ENCODE measurements around the gene FGF4. TPM values are rescaled to one million over a fixed set of nuclear protein-coding genes. Genes with fewer than 3 reads are reported as not detected.

FGF4 gene
- total RNA-seq, 1 donor from 2014 or later = not detected

DNA sequence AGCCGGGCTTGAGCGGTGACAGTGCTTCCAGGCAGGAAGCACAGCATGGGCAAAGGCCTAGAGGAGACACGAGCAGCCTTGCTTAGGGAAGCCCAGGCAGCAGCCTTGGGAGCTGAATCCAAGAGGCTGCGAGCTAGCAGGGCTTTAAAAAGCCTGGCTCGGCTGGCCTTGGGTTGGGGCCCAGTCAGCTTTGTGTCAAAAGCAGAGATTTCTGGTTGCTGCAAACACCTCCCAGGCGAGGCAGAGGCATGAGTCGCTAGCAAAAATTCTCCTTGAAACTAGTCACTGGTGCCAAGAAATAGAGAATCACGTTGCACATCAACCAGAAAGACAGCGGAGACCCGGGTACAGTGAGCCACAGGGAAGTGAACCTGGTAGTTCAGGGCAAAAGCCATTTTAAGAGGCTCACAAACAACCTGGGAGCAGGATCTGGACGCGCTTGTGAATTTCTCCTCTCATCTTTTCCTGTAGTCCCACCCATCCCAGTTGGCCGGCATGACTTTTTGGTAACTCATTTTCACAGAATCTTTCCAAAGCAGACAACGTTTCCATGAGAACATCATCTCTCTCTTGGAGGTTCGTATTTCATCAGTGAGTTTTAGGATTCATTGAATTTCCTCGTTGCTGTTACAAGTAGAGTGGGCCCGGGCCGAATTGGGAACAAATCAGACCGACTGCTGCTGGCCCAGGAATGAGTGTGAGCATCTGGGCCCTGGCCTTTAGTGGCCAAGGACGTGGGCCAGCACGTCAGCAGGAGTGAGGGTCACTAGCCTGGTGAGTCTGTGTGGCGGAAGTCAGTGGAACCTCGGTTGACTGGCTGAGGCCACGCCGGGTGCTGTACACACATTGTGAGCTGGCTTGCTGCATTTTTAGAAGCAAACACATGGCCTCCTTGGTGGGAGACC lies 16.4 kb upstream of the FGF4 start:
- Histone ChIP-seq H3K4me3 (no peak overlapping the region), H3K4me1 (no peaks in the 10 kb centered on the region), H3K27ac (replicated peaks) (no peak overlapping the region), H3K27me3 (ENCODE audit: low read depth) (peaks cover 48% of the 10 kb centered on the region), H3K9me3 (replicated peaks) (no peaks in the 10 kb centered on the region), H3K36me3 (no peaks in the 10 kb centered on the region)
- no peak for DNase-seq
- intact Hi-C loops (cut with micrococcal nuclease) = no loop called here
- TF ChIP-seq, protein P1, sequence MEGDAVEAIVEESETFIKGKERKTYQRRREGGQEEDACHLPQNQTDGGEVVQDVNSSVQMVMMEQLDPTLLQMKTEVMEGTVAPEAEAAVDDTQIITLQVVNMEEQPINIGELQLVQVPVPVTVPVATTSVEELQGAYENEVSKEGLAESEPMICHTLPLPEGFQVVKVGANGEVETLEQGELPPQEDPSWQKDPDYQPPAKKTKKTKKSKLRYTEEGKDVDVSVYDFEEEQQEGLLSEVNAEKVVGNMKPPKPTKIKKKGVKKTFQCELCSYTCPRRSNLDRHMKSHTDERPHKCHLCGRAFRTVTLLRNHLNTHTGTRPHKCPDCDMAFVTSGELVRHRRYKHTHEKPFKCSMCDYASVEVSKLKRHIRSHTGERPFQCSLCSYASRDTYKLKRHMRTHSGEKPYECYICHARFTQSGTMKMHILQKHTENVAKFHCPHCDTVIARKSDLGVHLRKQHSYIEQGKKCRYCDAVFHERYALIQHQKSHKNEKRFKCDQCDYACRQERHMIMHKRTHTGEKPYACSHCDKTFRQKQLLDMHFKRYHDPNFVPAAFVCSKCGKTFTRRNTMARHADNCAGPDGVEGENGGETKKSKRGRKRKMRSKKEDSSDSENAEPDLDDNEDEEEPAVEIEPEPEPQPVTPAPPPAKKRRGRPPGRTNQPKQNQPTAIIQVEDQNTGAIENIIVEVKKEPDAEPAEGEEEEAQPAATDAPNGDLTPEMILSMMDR (IDR thresholded peaks at IDR 0.05; ENCODE audit: borderline replicate concordance) = no peak

DNA sequence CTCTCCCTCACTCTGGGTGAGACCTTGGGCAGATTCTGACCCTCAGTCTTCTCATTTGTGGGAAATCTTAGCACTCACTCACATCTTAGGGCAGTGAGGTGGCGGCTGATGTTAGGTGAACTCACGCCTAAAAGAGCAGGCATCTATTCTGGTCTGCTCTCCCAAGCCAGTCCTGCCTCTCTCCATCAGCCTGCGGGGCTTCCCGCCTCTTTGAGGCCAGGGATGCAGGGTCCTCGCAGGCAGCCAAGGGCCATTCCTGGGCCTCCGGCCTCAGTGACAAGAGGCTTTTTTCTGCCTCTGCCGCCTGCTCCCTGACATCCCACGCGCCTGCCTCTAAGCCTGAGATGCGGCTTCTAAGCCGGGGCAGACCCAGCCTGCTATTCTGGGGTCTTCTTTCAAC lies 13.8 kb upstream of the FGF4 start:
- DNase-seq = no peak
- no peaks in the 10 kb centered on the region for H3K9me3 ChIP-seq (replicated peaks)
- H3K27me3 ChIP-seq (ENCODE audit: low read depth) = peaks cover 64% of the 10 kb centered on the region
- no peaks in the 10 kb centered on the region for H3K36me3 ChIP-seq
- H3K4me3 ChIP-seq = no peak overlapping the region
- no peak overlapping the region for H3K27ac ChIP-seq (replicated peaks)
- intact Hi-C loops (cut with micrococcal nuclease) = no loop called here
- no peaks in the 10 kb centered on the region for H3K4me1 ChIP-seq
- TF ChIP-seq, protein P1 (IDR thresholded peaks at IDR 0.05; ENCODE audit: borderline replicate concordance) = no peak

DNA sequence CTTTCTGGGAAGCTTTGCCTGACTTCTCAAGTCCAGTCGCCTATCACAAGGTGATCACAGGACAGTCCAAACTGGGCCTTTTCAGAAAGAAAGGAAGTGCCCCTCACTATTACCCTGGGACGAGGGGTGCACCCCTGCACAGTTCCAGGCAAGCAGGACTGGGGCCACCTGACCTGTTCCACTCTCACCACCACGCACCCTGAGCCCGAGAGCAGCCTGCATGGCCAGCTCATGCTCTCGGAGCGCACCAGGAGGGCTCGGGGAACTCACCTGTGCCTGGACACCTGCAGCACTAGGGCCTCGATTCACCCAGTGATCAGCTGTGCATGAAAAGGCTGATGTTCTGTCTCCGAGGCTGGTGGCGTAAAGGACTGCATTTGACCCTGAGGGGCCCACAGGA lies 12.8 kb upstream of the FGF4 start:
- Histone ChIP-seq H3K4me1 (no peaks in the 10 kb centered on the region), H3K4me3 (no peak overlapping the region), H3K27ac (replicated peaks) (no peak overlapping the region), H3K9me3 (replicated peaks) (no peaks in the 10 kb centered on the region), H3K36me3 (no peaks in the 10 kb centered on the region), H3K27me3 (ENCODE audit: low read depth) (peaks cover 72% of the 10 kb centered on the region)
- TF ChIP-seq, protein P1 (IDR thresholded peaks at IDR 0.05; ENCODE audit: borderline replicate concordance) = no peak
- intact Hi-C loops (cut with micrococcal nuclease) = no loop called here
- DNase-seq = no peak

DNA sequence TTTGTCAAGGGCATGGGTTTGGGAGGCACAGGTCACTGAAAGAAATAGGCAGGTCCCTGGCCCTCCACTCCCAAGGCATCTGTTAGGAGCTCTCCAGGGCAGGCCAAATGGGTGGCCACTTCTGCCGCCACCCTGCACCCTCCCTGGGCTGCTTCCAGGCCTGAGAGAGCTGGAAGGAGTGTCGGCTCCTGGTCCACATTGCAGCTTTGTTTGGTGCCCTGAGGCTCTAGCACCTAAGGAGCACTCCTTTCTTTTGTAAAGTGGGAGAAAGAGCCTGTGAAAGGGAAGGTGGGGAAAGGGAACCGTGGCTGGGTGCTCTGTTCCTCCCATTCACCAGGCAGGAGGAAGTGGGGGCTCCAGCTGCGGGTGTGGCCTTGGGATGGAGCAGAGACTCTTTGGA lies 12.3 kb upstream of the FGF4 start:
- H3K4me3 ChIP-seq = no peak overlapping the region
- no peaks in the 10 kb centered on the region for H3K9me3 ChIP-seq (replicated peaks)
- TF ChIP-seq, protein P1 (IDR thresholded peaks at IDR 0.05; ENCODE audit: borderline replicate concordance) = no peak
- no peak for DNase-seq
- peaks cover 76% of the 10 kb centered on the region for H3K27me3 ChIP-seq (ENCODE audit: low read depth)
- H3K27ac ChIP-seq (replicated peaks) = no peak overlapping the region
- no peaks in the 10 kb centered on the region for H3K36me3 ChIP-seq
- intact Hi-C loops (cut with micrococcal nuclease) = no loop called here
- no peaks in the 10 kb centered on the region for H3K4me1 ChIP-seq

DNA sequence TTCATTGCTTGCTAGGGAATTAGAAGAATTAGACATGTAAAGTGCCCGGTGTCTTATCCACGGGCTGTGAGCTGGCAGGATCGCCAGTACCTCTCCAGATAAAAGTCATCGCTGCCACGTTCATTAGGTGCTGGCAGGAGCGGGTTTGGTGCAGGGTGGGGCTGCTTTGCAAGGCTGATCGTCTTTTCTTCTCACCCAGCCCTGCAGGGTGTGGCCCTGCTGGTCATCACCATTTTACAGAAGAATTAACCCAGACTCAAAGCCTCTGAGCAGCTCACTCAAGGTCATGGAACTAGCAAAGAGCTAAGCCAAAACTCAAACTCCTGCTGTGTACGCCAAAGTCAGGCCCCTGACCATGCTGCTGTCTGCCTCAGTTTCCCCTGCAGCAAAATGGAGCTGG lies 6.1 kb upstream of the FGF4 start:
- TF ChIP-seq, protein P1 (IDR thresholded peaks at IDR 0.05; ENCODE audit: borderline replicate concordance) = no peak
- no peak overlapping the region for H3K4me3 ChIP-seq
- no peaks in the 10 kb centered on the region for H3K36me3 ChIP-seq
- DNase-seq = no peak
- H3K4me1 ChIP-seq = no peaks in the 10 kb centered on the region
- intact Hi-C loops (cut with micrococcal nuclease) = no loop called here
- peaks cover 84% of the 10 kb centered on the region for H3K27me3 ChIP-seq (ENCODE audit: low read depth)
- no peak overlapping the region for H3K27ac ChIP-seq (replicated peaks)
- H3K9me3 ChIP-seq (replicated peaks) = no peaks in the 10 kb centered on the region
